K562 (cell line): Measurements from ENCODE around the gene JPH3. TPM values are rescaled to one million over a fixed set of nuclear protein-coding genes. Genes with fewer than 3 reads are reported as not detected.

Source experiments
- ATAC-seq: fragments of 200-7000 bp; cut with Tn5 transposase; 3 replicates; pipeline ENCODE4 v1.9.1; 2020; ENCODE audit warnings: moderate library complexity
- BruUV-seq: library from RNA; stranded (reverse); fragments of 400-500 nt; replicated peaks from 2 replicates; lab custom pipeline; 2021; lab: Mats Ljungman, UMichigan
- CTCF ChIA-PET: fragments of 300-600 bp; formaldehyde crosslinking; extraction: SDS; loops from one replicate; lab custom pipeline; 2021; ENCODE audit warnings: low intra/inter-chr PET ratio; lab: Yijun Ruan, JAX
- POLR2A ChIA-PET: fragments of 300-600, 350-650 bp; sonication (Branson Sonifier 250); formaldehyde crosslinking; extraction: SDS; loops from one replicate; lab custom pipeline; 2021; ENCODE audit warnings: antibody characterized with exemption, inconsistent platforms; lab: Yijun Ruan, JAX
- DNase-seq, 4 experiments: peaks; one replicate each; pipeline versions ENCODE4 v3.0.0 to v3.0.0-alpha.2; 2011 to 2018; ENCODE audit warnings: low spot score in 3 of 4, mixed read lengths in 3 of 4; ENCODE audit errors: extremely low read depth in 1 of 4
- FAIRE-seq: peaks from 2 replicates; lab custom pipeline; 2011; peaks lifted over from hg19 to GRCh38; lab: Jason Lieb, UNC
- H2AFZ ChIP-seq: 2 replicates; pipeline ENCODE4 v1.6.0; 2011; ENCODE audit warnings: low read depth, low read length, control low read depth, inconsistent platforms
- H3K27ac ChIP-seq: fragments of 200-600 bp; 3 replicates; pipeline ENCODE4 v1.8.0; 2011; ENCODE audit warnings: low read depth, mild to moderate bottlenecking, control low read depth, inconsistent platforms, low read length, moderate library complexity, mixed read lengths; ENCODE audit errors: extremely low read depth
- H3K27me3 ChIP-seq, 2 experiments: fragments of 300-600 bp in 1 of 2; 2 replicates in 1 of 2; 3 replicates in 1 of 2; pipeline versions ENCODE4 v1.6.0 to v1.8.0; 2011; ENCODE audit warnings: inconsistent platforms in 2 of 2, low read length in 2 of 2, mild to moderate bottlenecking in 1 of 2, mixed read lengths in 1 of 2, moderate library complexity in 1 of 2; ENCODE audit not compliant: control insufficient read depth in 2 of 2, insufficient read depth in 2 of 2
- H3K36me3 ChIP-seq: fragments of 300-600 bp; 3 replicates; pipeline ENCODE4 v1.8.0; 2011; ENCODE audit warnings: mild to moderate bottlenecking, low read length, inconsistent platforms; ENCODE audit not compliant: control insufficient read depth, insufficient read depth
- H3K4me1 ChIP-seq, 2 experiments: fragments of 200-600 bp in 1 of 2; replicated peaks in 1 of 2; 2 replicates in 1 of 2; 3 replicates in 1 of 2; pipeline versions ENCODE4 v1.5.1 to v1.8.0; 2011; ENCODE audit warnings: inconsistent platforms in 2 of 2, low read length in 2 of 2, mild to moderate bottlenecking in 1 of 2, mixed read lengths in 1 of 2, moderate library complexity in 1 of 2; ENCODE audit not compliant: control insufficient read depth in 2 of 2, insufficient read depth in 2 of 2
- H3K4me2 ChIP-seq: 2 replicates; pipeline ENCODE4 v1.6.1; 2011; ENCODE audit warnings: low read length, control low read depth, inconsistent platforms, mixed read lengths; ENCODE audit not compliant: insufficient read depth
- H3K4me3 ChIP-seq: fragments of 200-600 bp; sonication (generic), shearing (Covaris generic); 2 replicates; pipeline ENCODE4 v1.5.1; 2016; ENCODE audit warnings: control low read depth, inconsistent platforms
- H3K79me2 ChIP-seq: fragments of 200-600 bp; 3 replicates; pipeline ENCODE4 v1.8.0; 2011; ENCODE audit warnings: low read length, inconsistent platforms; ENCODE audit not compliant: control insufficient read depth, insufficient read depth
- H3K9ac ChIP-seq, 2 experiments: 2 replicates each; pipeline versions ENCODE4 v1.6.0 to v1.6.1; 2011; ENCODE audit warnings: low read depth in 2 of 2, low read length in 2 of 2, control low read depth in 1 of 2, inconsistent platforms in 1 of 2, mild to moderate bottlenecking in 1 of 2, mixed read lengths in 1 of 2; ENCODE audit not compliant: insufficient read depth in 1 of 2
- H3K9me1 ChIP-seq: one replicate; pipeline ENCODE4 v1.6.0; 2011; ENCODE audit warnings: inconsistent platforms, mild to moderate bottlenecking, low read length, moderate library complexity; ENCODE audit not compliant: control insufficient read depth, insufficient read depth
- H3K9me3 ChIP-seq: replicated peaks from 2 replicates; pipeline ENCODE4 v1.5.1; 2011; ENCODE audit warnings: low read depth, low read length, inconsistent platforms; ENCODE audit not compliant: control insufficient read depth, insufficient read depth
- H4K20me1 ChIP-seq: replicated peaks from 2 replicates; pipeline ENCODE4 v1.6.1; 2011; ENCODE audit warnings: low read length, inconsistent platforms, mixed read lengths; ENCODE audit not compliant: control insufficient read depth, insufficient read depth
- ESRRB ChIP-seq: fragments of 250-450 bp; sonication (Bioruptor Pico); IDR thresholded peaks from 2 replicates; pipeline ENCODE4 v1.5.0; 2020; ENCODE audit warnings: mild to moderate bottlenecking, moderate library complexity, borderline replicate concordance
- HOMEZ ChIP-seq: fragments of 250-450 bp; sonication (Bioruptor Pico); IDR thresholded peaks from 2 replicates; pipeline ENCODE4 v1.4.0; 2020; ENCODE audit warnings: mild to moderate bottlenecking, moderate library complexity
- NFXL1 ChIP-seq: fragments of 450-650 bp; formaldehyde crosslinking; IDR thresholded peaks from 2 replicates; pipeline ENCODE4 v1.4.0; 2021; ENCODE audit warnings: mild to moderate bottlenecking
- RBM39 ChIP-seq: fragments of 200-400 bp; formaldehyde crosslinking; optimal IDR thresholded peaks from 2 replicates; pipeline ENCODE3; 2018; ENCODE audit warnings: low read depth, low read length
- ZBTB33 ChIP-seq: sonication (generic); formaldehyde crosslinking; IDR thresholded peaks from 2 replicates; pipeline ENCODE4 v1.8.1; 2023; ENCODE audit warnings: mild to moderate bottlenecking, missing genetic modification reagents
- ZNF263 ChIP-seq: sonication (generic); formaldehyde crosslinking; IDR thresholded peaks from 2 replicates; pipeline ENCODE4 v1.8.0; 2022; ENCODE audit warnings: mild to moderate bottlenecking, missing genetic modification reagents, borderline replicate concordance
- WGBS: fragments of 100-300 bp; shearing (Covaris generic); methylation state at CpG from one replicate; pipeline ENCODE4 v1.1.6; 2016; ENCODE audit warnings: low coverage, mixed read lengths; ENCODE audit not compliant: insufficient coverage; ENCODE audit errors: missing lambda C conversion rate; 5-methylcytosine and 5-hydroxymethylcytosine counted together
- in situ Hi-C: fragments of 300-500 bp; cut with MboI; formaldehyde crosslinking; loops from 4 replicates; pipeline ENCODE4 v1.15.0; 2018; ENCODE audit warnings: inconsistent platforms, mixed read lengths
- intact Hi-C: fragments of 100-400 bp; cut with micrococcal nuclease; formaldehyde crosslinking; loops from 2 replicates; pipeline ENCODE4 v1.14.2; 2022
- polyA plus RNA-seq, 8 experiments: library from polyadenylated mRNA; depleted of rRNA in 4 of 8; stranded (reverse) in 5 of 8; unstranded in 3 of 8; fragments of >200 nt; fragmentation: Nextera tagmentation in 2 of 8; fragmentation: Illumina TruSeq in 1 of 8; extraction: Ambion mirVana in 2 of 8; extraction: Trizol in 1 of 8; gene quantifications; 2 replicates each; pipeline versions ENCODE4 v1.2.1 to v1.2.3, GENCODE V29; 2011 to 2014; ENCODE audit warnings: inconsistent platforms in 1 of 8, missing spikeins in 1 of 8
- total RNA-seq, 7 experiments: library from RNA; depleted of rRNA in 6 of 7; stranded (reverse); fragments of >200 nt in 6 of 7; fragmentation: Illumina TruSeq in 2 of 7; extraction: Trizol in 2 of 7; gene quantifications; 2 replicates each; pipeline versions ENCODE4 v1.2.1 to v1.2.3, GENCODE V29; 2011 to 2021; ENCODE audit warnings: low replicate concordance in 1 of 7

JPH3 gene
- total and polyA plus RNA-seq, 9 of the 15 experiments (the other 6 are each of a cell fraction or from before 2014, with no cell fraction given): 0.01 TPM; not detected in 8

- no peak for TF ChIP-seq HOMEZ (CRISPR knock-in tag)
- TF ChIP-seq NFXL1 (CRISPR knock-in tag): no peak
Measured at GRCh38 chr16:87721622-87722585, 119.6 kb downstream of the JPH3 start (continued).

GRCh38 chr16:87722590-87723225 is 120.4 kb downstream of the JPH3 start:
- intact Hi-C loops (no loop called here), in situ Hi-C loops (no loop called here)
- FAIRE-seq (no peak), DNase-seq (no peak), ATAC-seq (no peak)
- BruUV-seq: no TSS peak
- Histone ChIP-seq H3K36me3 (peaks cover 58% of the 10 kb centered on the region), H3K4me2 (peak overlapping the region; percentile 84), H2AFZ (no peak overlapping the region), H3K9me3 (no peaks in the 10 kb centered on the region), H3K27ac (peak overlapping the region; percentile 38; the same call in 1 of the 3 replicates), H3K27me3 (no peaks in the 10 kb centered on the region), H3K79me2 (peaks cover 35% of the 10 kb centered on the region), H4K20me1 (peaks cover 3% of the 10 kb centered on the region), H3K4me3 (no peak overlapping the region), H3K4me1 (peaks cover 31 to 51% of the 10 kb centered on the region in 2 experiments), H3K9ac (peak overlapping the region in 1 of 2 experiments; percentile 87; a peak in 2 of 4 replicates), H3K9me1 (peaks cover 15% of the 10 kb centered on the region)
- POLR2A ChIA-PET: interaction anchor here (0.6 to 1.5 kb wide), 5 partner anchors 10 to 141 kb away, joined by 3 to 7 read pairs (median 4); no protein-coding TSS in a partner anchor
- WGBS: 91% methylated on average over 18 of the region's 19 CpGs
- peak; percentile 57; the same call in 1 of the 2 replicates for TF ChIP-seq ZBTB33 (CRISPR knock-in tag)
- TF ChIP-seq RBM39: no peak
- TF ChIP-seq ZNF263 (CRISPR knock-in tag): 0 out of 2 replicates have a peak, but pooled peaks have one; percentile 63
- no peak for TF ChIP-seq ESRRB (CRISPR knock-in tag)
- CTCF ChIA-PET: no interaction called here
